Activated CD4-positive, alpha-beta T cell treated with anti-CD3 and anti-CD28 coated beads for 4 hours (primary cell): ENCODE data around the gene ARPC1A.
"Not testable (repeated sequence)": the region's sequence is repeated elsewhere in the genome, so short reads cannot be mapped to it uniquely, and the experiment has no call there.

Experiments
- DNase-seq, 2 donors: peaks; one replicate each; pipeline ENCODE4 v3.0.0-alpha.2; 2020

ARPC1A gene

GRCh38 chr7:99322659-99323058, 3.0 kb upstream of the ARPC1A start:
- DNase-seq: not testable (repeated sequence)

- no peak for DNase-seq
Measured at GRCh38 chr7:99324559-99324958, 1.1 kb upstream of the ARPC1A start.

DNA sequence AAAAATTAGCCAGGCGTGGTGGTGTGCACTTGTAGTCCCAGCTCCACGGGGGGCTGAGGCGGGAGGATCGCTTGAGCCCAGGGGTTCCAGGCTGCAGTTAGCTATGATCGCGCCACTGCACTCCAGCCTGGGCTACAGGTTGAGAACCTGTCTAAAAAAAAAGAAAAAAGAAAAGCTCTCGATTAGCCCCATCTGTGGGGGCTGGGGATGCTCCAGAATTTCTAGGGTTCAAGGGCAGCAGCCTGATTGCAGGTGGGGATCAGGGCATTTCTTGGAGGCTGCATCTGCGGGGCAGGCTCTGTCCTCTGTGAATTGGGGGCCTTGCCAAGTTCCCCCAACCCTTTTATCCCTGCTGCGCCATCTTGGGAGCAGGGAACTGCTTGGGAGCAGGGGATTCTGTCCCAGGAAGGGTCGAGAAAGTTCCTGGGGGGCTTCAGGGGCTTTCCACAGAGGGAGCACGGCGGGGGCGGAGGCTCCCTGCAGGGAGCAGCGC, 651 bp upstream of the ARPC1A start:
- DNase-seq: no peak

- no peak for DNase-seq
Measured at GRCh38 chr7:99326408-99326782, 697 bp downstream of the ARPC1A start.

- DNase-seq: not testable (repeated sequence)
Measured at GRCh38 chr7:99330314-99330961, 4.7 kb downstream of the ARPC1A start.

DNA sequence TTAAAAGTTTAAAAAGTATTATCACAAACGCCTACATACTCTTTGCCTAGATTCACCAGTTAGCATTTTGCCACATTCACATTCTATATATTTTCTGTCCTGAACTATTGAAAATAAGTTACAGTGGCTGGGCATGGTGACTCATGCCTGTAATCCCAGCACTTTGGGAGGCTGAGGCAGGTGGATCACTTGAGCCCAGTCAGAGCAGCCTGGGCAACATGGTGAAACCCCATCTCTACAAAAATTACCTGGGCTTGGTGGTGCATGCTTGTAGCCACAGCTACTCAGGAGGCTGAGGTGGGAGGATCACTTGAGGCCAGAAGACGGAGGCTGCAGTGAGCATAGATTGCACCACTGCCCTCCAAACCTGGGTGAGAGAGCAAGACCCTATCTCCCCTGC, 5.3 kb downstream of the ARPC1A start:
- DNase-seq: no peak

DNA sequence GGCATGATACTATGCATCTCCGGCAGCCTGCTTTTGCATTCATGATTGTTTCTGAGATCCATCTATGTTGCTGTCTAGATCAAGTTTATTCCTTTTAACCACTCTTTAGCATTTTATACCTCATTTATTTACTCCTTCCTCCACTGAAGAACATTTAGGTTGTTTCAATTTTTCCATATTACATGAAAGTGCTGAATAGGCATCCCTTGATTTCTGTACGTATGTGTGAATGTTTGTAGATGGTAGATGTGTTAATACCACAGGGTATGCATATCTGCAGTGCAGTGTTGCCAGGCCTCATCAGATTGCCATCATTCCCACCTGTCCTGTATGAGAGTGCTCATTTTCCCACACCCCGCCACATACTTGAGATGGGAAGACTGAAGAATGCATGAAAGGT, 13.9 kb downstream of the ARPC1A start:
- DNase-seq: no peak

GRCh38 chr7:99340659-99341058, 15.0 kb downstream of the ARPC1A start:
- no peak for DNase-seq

DNA sequence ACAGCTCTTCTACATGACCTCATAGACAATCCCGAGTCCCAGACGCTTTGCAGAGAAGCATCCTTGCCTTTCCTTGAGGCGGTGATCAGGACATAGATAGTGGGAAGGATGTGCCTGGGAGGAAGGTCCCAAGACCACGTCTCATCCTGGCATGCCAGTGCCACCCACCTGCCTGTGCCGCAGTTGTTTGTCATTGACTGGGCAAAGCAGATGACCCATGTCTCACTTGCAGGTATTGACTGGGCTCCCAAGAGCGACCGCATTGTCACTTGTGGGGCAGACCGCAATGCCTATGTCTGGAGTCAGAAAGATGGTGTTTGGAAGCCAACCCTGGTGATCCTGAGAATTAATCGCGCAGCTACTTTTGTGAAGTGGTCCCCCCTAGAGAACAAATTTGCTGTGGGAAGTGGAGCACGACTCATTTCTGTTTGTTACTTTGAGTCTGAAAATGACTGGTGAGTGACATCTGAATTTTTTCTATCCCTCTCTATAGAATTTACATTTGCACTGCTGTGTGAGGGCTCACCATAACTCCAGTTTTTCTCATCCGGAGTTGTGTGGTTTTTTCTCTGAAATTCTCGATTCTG, 18.5 kb downstream of the ARPC1A start:
- DNase-seq: no peak

- not testable (repeated sequence) for DNase-seq
Measured at GRCh38 chr7:99350641-99351040, 24.9 kb downstream of the ARPC1A start.

DNA sequence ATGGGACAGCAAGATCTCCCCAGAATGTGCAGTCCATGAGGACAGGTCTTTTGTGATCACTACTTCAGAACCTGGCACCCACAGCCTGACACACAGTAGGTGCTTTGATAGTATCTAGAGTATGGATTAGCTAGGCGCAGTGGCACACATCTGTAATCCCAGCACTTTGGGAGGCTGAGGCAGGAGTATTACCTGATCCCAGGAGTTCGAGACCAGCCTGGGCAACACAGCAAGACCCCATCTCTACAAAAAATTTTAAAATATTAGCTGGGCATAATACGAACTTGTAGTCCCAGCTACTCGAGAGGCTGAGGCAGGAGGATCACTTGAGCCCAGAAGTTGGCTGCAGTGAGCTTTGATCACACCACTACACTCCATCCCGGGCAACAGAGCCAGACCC, 26.5 kb downstream of the ARPC1A start:
- DNase-seq: no peak

DNA sequence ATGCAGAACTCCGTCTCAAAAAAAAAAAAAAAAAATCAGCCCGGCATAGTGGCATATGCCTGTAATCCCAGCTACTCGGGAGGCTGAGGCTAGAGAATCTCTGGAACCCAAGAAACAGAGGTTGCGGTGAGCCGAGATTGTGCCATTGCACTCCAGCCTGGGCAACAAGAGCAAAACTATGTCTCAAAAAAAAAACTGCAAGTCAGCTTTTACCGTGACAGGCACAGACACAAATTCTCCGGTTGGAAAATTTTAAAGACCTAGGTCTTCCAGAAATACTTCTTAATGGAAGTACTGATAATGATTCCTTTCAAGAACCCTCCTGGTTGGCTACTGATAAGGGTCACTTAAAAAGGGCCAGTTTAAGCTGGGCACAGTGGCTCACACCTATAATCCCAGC, 29.4 kb downstream of the ARPC1A start:
- no peak for DNase-seq

- DNase-seq: no peak
Measured at GRCh38 chr7:99357701-99358490, 32.2 kb downstream of the ARPC1A start.

DNA sequence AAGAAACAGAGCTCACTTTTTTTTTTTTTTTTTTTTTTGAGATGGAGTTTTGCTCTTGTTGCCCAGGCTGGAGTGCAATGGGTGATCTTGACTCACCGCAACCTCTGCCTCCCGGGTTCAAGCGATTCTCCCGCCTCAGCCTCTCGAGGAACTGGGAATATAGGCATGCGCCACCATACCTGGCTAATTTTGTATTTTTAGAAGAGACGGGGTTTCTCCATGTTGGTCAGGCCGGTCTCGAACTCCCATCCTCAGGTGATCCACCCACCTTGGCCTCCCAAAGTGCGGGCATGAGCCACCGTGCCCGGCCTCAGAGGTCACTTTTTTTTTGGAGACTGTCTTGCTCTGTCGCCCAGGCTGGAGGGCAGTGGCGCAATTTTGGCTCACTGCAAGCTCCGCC, 32.8 kb downstream of the ARPC1A start:
- not testable (repeated sequence) for DNase-seq

- no peak for DNase-seq
Measured at GRCh38 chr7:99359465-99360154, 33.9 kb downstream of the ARPC1A start.

DNA sequence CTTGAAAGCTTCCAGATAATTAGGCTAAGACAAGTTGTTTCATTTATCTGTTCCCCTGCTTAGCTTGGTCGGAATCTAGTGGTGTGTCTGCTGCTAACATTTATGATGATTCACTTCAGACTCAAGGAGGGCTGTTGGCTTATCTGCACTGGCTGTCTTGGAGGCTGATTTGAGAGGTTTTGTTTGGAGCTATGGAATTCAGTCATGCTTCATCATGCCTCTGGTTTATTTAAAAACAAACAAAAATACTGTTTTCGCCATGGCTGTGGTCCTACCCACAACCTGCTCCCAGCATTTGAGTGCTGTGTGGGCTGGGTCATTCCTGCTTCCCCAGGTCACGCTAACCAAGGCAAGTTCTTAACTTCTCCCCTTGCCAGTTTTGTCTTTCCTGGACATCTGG, 37.1 kb downstream of the ARPC1A start:
- no peak for DNase-seq

DNA sequence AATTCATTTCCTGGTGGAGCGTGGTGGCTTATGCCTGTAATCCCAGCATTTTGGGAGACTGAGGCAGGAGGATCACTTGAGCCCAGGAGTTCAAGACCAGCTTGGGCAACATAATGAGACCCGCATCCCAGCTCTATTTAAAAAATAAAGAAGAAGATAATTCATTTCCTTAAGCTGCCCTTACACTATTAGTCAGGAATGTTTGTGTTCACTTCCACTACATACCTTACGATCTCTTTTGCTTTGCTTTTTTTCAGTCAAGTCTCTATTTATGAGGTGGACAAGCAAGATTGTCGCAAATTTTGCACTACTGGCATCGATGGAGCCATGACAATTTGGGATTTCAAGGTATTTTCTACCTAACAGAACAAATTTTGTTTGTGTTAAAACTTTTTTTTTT, 37.6 kb downstream of the ARPC1A start:
- no peak for DNase-seq

DNA sequence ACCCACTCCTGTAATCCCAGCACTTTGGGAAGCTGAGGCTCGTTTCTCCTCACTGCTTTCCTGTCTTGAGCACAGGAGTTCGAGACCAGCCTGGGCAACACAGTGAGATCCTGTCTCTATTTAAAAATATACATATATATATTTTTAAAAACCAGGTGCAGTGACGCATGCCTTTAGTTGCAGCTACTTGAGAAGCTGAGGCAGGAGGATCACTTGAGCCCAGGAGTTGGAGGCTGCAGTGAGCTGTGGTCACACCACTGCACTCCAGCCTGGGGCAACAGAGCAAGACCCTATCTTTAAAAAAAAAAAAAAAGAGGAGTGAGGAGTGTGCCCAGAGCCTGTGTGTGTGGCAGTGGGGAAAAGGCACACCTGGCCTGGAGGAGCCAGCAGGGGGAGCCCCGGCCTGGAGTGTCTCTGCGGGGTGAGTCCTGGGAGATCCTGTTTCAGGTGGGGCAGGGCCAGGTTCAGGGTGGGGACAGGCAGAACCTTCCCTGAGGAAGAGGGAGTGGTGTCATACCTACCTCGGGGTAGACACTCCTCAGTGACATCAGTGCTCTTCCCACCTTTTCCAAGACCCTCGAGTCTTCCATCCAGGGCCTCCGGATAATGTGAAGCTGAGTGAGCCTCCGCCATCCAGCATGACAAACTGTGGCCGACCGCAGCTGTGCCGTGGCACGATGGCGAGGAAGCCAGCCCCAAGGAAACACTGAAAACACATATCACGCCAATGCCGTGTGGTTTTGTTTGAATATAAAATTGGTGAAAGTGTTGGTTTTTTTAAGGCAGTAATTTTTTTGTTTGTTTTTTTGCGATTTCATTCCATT, 39.8 kb downstream of the ARPC1A start:
- DNase-seq: peak; percentile 67 to 73

GRCh38 chr7:99366646-99367045, 40.9 kb downstream of the ARPC1A start:
- DNase-seq: no peak

- DNase-seq: no peak
Measured at GRCh38 chr7:99368750-99369389, 43.2 kb downstream of the ARPC1A start.

DNA sequence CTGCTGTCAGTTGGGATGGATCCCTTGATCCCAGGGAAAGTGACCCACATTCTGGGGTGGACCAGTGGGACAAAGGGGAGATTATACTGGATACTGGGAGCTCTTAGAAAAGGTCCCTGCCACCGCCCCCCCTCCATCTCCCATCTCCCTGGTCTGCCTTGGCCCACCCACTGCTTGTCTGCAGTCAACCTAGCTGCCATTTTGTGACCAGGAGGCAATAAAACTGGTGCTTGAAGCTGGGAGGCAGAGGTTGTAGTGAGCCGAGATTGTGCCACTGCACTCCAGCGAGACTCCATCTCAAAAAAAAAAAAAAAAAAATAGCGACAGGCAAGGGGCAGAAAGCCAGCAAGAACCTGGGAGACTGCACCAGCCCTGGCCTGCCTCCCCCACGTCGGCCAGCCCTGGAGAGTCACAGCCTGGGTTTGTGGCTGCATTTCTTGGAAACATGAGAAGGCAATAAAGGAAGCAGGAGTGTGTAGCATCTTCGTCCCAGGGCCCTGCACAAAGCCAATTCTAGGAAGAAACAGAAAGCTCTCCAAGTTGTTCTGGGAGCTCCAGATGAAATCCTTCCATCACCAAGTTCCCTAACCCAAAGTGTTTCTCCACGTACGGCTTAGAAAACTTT, 44.2 kb downstream of the ARPC1A start:
- DNase-seq: no peak
